ACC112 (cell line): ENCODE data around the gene CAPN10.

Source experiments
- H2AFZ ChIP-seq: fragments of 200-600 bp; sonication (generic); one replicate; pipeline ENCODE4 v1.6.0; 2017; ENCODE audit warnings: antibody characterized with exemption, low read length; ENCODE audit not compliant: unreplicated experiment
- H3K27ac ChIP-seq: fragments of 200-600 bp; sonication (generic); 2 replicates; pipeline ENCODE4 v1.5.1; 2014; ENCODE audit warnings: low read depth, mild to moderate bottlenecking, antibody characterized with exemption, low read length, moderate library complexity
- H3K27me3 ChIP-seq: fragments of 200-600 bp; sonication (generic); 2 replicates; pipeline ENCODE4 v1.6.1; 2014; ENCODE audit warnings: mild to moderate bottlenecking, antibody characterized with exemption, low read length, moderate library complexity, mixed read lengths; ENCODE audit not compliant: insufficient read depth
- H3K36me3 ChIP-seq: fragments of 200-600 bp; sonication (generic); 2 replicates; pipeline ENCODE4 v1.6.1; 2016; ENCODE audit warnings: mild to moderate bottlenecking, antibody characterized with exemption, low read length, moderate library complexity, mixed read lengths; ENCODE audit not compliant: insufficient read depth
- H3K4me1 ChIP-seq: fragments of 200-600 bp; sonication (generic); one replicate; pipeline ENCODE4 v1.6.1; 2016; ENCODE audit warnings: low read length, mixed read lengths; ENCODE audit not compliant: insufficient read depth, unreplicated experiment, control insufficient read depth
- H3K4me3 ChIP-seq: fragments of 200-600 bp; sonication (generic); 2 replicates; pipeline ENCODE4 v1.5.1; 2014; ENCODE audit warnings: mild to moderate bottlenecking, low read depth, low read length
- H3K79me2 ChIP-seq: fragments of 200-600 bp; sonication (generic); one replicate; pipeline ENCODE4 v1.6.0; 2016; ENCODE audit warnings: low read length; ENCODE audit not compliant: control insufficient read depth, unreplicated experiment, insufficient read depth

Gene CAPN10

DNA sequence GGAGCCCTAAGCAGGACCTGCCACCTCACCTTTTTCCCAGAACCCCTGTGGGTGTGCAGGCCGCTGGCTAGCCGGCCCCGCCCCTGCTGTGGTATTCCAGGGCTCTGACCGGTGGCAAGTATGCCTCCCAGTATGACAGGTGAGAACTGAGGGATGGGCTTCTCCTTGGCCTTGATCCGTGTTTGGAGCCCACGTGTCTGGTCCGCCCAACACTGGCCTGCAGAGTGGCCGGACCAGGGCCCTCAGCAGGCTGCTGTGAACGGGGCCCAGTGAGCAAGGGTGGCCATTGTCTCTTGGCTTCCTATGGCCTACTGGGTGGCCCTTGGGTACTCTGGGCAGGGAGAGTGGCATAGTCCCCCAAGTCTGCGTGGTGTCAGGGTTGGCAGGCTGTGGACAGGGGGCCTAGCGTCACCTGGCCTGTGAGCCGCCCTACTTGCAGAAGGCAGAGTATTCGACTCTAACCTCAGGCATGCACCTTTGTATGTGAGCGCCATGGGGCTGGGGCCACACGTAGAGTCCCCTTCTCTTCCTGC is 16.5 kb upstream of the CAPN10 start:
- Histone ChIP-seq H3K27me3 (no peaks in the 10 kb centered on the region), H2AFZ (no peak overlapping the region), H3K27ac (no peak overlapping the region), H3K36me3 (no peaks in the 10 kb centered on the region), H3K79me2 (no peaks in the 10 kb centered on the region), H3K4me1 (peaks cover 29% of the 10 kb centered on the region), H3K4me3 (peak overlapping the region; percentile 78; the same call in 1 of the 2 replicates)

DNA sequence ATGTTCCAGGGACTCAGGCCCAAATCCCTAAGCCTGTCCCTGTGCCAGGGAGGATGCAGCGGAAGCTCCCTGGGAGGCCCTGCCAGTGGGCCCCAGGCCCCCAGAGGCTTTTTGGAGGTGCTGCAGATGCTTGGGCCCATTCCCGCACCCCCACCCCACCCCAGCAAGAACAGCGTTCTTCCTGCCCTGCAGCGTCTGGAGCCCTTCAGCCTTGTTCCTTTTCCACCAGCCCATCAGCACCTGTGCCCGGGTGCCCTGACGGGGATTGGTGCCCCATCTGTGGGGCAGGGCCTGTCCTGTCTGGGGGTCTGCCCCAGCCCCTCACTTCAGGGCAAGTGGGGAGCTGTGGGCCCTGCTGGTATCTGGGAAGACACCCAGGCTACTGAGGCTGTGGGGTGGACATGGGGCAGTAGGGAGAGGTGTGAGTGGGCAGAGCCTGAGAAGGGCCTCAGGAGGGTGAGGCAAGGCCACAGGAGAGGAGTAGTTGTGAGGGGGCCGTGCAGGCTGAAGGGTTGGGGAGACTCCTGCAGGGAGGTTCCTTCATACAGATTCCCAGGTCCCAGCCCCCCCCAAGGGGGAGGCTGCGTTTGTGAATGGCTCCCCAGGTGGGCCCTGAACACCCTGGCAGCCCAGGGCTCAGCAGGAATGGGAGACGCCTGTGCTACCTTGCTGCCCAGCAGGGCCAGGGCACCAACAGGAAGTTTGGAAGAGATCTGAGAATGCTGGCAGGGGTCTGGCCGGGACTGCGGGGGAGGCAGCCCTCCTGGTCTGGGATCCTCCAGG is 15.8 kb upstream of the CAPN10 start:
- Histone ChIP-seq H3K27me3 (no peaks in the 10 kb centered on the region), H3K4me1 (peaks cover 24% of the 10 kb centered on the region), H3K36me3 (no peaks in the 10 kb centered on the region), H3K27ac (no peak overlapping the region), H2AFZ (no peak overlapping the region), H3K79me2 (no peaks in the 10 kb centered on the region), H3K4me3 (no peak overlapping the region)

DNA sequence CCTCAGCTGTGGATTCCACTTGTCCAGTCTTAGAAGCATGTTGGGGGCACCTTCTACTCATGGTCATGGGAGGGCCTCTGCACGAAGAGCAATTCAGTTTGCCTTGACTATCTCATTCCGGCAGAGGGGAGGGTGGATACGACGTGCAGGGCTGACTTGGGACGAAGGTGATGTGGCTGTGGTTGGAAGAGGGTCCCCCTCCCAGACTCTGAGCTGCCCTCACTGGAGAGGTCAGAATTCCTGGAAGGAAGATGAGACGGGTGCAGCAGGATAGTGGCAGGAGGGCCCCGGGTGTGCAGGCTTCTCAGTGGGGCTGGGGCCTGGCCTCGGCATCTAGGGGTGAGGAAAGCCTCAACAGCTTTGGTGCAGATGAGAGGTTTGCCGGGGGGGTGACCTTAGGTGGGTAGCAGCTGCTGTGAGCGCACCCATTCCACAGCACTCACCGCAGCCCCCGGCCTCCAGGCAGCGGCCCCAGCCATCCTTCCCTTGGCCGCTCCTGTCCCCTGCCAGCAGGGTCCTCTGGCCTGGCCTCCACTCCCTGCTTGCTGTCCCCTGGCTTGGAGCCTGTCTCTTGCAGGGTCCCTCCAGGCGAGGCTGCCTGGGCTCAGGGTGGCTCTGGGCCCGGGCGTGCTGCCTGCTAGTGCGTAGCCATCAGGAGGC is 15.1 kb upstream of the CAPN10 start:
- Histone ChIP-seq H3K27me3 (no peaks in the 10 kb centered on the region), H3K4me1 (peaks cover 19% of the 10 kb centered on the region), H3K27ac (no peak overlapping the region), H3K36me3 (no peaks in the 10 kb centered on the region), H3K4me3 (no peak overlapping the region), H2AFZ (no peak overlapping the region), H3K79me2 (no peaks in the 10 kb centered on the region)

DNA sequence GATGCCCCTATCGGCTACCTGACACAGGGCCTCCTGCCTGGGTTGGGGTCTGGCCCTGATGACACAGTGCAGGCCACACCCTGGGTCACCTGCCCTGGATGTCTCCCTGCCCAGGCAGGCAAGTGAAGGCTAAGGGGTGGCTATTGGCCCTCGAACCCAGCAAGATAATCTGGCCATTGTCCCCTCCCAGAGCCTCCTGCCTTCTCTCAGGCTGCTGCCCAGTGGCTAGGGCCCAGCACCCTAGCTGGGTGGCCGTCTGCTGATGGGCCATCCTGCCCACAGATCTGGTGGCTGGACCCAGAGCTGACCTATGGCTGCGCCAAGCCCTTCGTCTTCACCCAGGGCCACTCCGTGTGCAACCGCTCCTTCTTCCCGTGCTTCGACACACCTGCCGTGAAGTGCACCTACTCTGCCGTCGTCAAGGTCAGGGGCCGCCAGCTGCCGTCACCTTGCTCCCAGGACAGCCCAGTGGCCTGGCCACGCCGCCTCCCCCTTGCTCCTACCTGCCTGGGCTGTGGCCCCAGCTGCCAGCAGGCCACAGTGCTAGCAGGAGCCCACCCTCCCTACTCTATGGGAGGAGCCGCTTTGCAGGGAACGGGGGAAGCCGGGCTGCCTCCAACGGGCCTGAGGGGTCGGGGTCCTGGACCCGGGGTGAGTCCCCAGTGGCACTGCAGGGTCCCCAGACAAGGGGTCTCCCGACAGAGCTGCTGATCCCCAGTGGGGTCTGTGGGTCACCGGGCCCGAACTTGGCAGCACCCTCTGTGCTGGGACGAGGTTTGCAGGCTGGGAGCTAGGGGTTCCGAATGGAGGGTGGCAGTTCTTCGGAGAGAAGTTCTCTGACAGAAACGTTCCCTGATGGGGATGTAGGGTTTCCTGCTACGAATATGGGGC is 14.1 kb upstream of the CAPN10 start:
- no peaks in the 10 kb centered on the region for H3K79me2 ChIP-seq
- no peaks in the 10 kb centered on the region for H3K27me3 ChIP-seq
- H3K27ac ChIP-seq: no peak overlapping the region
- no peak overlapping the region for H2AFZ ChIP-seq
- H3K36me3 ChIP-seq: no peaks in the 10 kb centered on the region
- peaks cover 11% of the 10 kb centered on the region for H3K4me1 ChIP-seq
- H3K4me3 ChIP-seq: no peak overlapping the region

DNA sequence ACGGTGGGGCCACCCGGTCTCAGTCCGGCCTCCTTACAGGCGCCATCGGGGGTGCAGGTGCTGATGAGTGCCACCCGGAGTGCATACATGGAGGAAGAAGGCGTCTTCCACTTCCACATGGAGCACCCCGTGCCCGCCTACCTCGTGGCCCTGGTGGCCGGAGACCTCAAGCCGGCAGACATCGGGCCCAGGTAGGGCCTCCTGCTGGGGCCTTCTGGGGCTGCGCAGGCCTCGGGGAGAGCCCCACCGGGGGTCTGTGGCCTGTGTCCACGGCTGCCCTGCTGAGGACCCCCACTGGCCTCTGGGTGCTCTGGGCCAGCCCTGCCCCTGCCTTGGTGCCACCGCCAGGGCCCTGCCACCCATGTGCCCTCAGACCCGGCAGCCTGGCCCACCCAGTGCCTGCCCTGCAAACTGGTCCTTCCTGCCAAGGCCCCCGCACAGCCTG is 13.4 kb upstream of the CAPN10 start:
- no peaks in the 10 kb centered on the region for H3K36me3 ChIP-seq
- peaks cover 6% of the 10 kb centered on the region for H3K4me1 ChIP-seq
- no peak overlapping the region for H3K4me3 ChIP-seq
- H3K27ac ChIP-seq: no peak overlapping the region
- no peaks in the 10 kb centered on the region for H3K79me2 ChIP-seq
- H2AFZ ChIP-seq: no peak overlapping the region
- no peaks in the 10 kb centered on the region for H3K27me3 ChIP-seq

DNA sequence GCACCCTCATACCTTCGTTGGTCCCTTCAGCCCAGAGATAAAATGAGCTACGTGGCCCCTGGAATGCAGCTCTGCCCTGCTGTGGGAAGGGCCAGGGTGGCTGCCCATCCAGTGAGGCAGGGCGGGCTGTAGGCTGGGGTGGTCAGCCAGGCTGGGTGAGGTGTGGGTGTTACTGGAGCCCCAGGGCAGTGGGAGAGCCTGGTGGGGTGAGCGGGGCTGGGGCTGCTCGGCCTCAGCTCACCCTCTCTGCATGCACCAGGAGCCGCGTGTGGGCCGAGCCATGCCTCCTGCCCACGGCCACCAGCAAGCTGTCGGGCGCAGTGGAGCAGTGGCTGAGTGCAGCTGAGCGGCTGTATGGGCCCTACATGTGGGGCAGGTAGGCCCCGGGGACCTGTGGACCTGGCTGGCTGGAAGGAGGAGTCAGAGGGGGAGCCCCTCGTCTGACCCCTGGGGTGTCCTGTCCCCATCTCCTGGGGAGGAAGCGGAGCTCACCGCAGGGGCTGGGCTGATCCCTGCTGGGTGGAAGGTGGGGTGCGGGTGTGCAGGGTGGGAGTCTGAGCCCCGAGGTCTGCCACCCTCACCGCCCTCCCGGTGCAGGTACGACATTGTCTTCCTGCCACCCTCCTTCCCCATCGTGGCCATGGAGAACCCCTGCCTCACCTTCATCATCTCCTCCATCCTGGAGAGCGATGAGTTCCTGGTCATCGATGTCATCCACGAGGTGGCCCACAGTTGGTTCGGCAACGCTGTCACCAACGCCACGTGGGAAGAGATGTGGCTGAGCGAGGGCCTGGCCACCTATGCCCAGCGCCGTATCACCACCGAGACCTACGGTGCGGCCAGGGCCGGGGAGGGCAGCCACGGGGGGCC is 12.8 kb upstream of the CAPN10 start:
- no peaks in the 10 kb centered on the region for H3K27me3 ChIP-seq
- H2AFZ ChIP-seq: no peak overlapping the region
- H3K36me3 ChIP-seq: no peaks in the 10 kb centered on the region
- no peak overlapping the region for H3K4me3 ChIP-seq
- H3K27ac ChIP-seq: no peak overlapping the region
- H3K4me1 ChIP-seq: peaks cover 7% of the 10 kb centered on the region
- H3K79me2 ChIP-seq: no peaks in the 10 kb centered on the region

DNA sequence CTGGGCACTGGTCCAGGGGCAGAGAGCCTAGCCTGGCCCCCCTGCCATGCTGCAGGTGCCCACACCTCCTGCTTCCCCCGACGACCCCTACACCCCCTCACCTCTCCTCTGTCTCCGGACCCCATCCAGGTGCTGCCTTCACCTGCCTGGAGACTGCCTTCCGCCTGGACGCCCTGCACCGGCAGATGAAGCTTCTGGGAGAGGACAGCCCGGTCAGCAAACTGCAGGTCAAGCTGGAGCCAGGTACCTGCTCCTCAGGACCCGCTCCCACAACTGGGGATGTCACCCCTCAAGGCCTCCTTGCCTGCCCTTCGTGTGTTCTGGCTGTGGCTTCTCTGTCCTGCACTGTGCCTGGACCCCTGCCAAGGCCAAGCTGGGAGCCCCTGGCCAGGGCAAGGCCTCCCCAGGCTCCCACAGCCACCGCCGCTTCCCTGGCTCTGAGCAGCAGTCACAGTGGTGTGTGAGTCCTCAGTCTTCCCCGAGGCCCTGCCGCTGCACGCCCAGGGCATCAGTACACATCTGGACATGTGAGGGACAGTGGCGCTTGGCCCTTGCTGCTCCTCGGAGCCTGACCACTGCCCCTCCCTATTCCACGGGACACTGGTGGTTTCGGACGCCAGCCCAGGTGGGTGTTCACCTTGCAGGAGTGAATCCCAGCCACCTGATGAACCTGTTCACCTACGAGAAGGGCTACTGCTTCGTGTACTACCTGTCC is 12.0 kb upstream of the CAPN10 start:
- no peak overlapping the region for H3K4me3 ChIP-seq
- no peak overlapping the region for H2AFZ ChIP-seq

DNA sequence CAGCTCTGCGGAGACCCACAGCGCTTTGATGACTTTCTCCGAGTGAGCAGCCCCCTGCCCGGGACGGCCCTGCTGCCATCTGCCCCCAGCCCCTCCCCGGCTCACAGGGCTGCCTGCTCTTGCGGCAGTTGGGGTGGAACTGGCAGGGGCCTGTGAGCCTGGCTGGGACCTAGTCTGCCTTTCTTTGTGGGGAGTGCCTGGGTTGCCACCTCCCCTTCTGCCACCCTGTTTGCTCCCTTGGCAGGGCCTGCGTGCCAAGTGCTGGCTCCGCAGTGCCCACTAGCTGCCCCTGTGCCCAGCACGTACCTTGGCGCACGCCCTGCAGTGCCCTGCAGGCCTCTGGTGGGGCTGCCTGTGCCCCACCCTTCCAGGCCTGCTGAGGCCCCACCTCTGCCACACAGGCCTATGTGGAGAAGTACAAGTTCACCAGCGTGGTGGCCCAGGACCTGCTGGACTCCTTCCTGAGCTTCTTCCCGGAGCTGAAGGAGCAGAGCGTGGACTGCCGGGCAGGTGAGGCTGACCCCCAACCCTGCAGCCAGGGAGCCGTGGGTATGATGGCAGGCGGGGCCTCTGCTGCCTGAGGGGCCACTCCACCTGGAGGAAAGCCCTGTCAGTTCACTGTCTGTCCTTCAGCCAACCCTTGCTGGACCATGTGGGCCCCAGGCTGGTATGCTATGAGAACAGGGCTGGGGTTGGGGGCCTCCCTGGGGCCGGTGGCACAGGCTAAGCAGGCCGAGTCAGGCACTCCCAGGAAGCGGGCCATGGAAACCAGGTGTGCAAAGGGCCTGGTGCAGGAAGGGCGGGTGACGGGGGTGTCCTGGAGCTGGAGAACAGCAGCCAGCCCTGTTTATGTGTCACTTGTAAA is 11.2 kb upstream of the CAPN10 start:
- H3K36me3 ChIP-seq: no peaks in the 10 kb centered on the region
- H3K27me3 ChIP-seq: no peaks in the 10 kb centered on the region
- no peak overlapping the region for H3K4me3 ChIP-seq
- no peak overlapping the region for H2AFZ ChIP-seq
- peaks cover 15% of the 10 kb centered on the region for H3K4me1 ChIP-seq
- H3K27ac ChIP-seq: no peak overlapping the region
- H3K79me2 ChIP-seq: no peaks in the 10 kb centered on the region

More for the DNA sequence above, 12.0 kb upstream of the CAPN10 start:
- no peaks in the 10 kb centered on the region for H3K36me3 ChIP-seq
- H3K79me2 ChIP-seq: no peaks in the 10 kb centered on the region
- H3K4me1 ChIP-seq: peaks cover 10% of the 10 kb centered on the region
- no peak overlapping the region for H3K27ac ChIP-seq
- no peaks in the 10 kb centered on the region for H3K27me3 ChIP-seq

DNA sequence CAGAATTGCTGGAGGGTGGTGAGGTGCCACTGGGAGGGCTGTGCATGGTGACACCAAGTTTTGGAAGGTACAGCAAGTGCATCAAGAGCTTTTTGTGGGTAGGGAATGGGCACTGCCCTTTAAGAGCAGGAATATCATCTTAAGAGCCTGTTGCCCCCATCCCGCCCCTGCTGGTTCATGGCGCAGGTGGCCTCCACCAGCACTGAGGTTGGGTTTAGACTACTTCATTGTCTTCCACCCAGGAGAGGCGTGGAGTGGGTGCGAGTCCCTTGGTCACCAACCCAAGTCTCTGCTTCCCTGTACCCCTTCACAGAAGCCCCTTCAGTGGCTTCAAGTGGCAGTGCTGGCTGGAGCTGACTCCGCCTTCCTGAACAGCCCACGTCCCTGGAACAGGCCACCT is 10.5 kb upstream of the CAPN10 start:
- peaks cover 7% of the 10 kb centered on the region for H3K79me2 ChIP-seq
- H3K4me1 ChIP-seq: peaks cover 17% of the 10 kb centered on the region
- H3K4me3 ChIP-seq: no peak overlapping the region
- H3K27ac ChIP-seq: no peak overlapping the region
- H3K27me3 ChIP-seq: no peaks in the 10 kb centered on the region
- no peak overlapping the region for H2AFZ ChIP-seq
- 0 out of 2 replicates have a peak, but pooled peaks cover 4% of the 10 kb centered on the region for H3K36me3 ChIP-seq
